Vagina (tissue), 2 donors: Measurements from ENCODE around the gene RNU6-7. TPM values are rescaled to one million over a fixed set of nuclear protein-coding genes. Genes with fewer than 3 reads are reported as not detected.

ENCODE experiments used
- DNase-seq, 2 donors: peaks; one replicate each; pipeline ENCODE4 v3.0.0-alpha.2; 2017; ENCODE audit errors: extremely low spot score in 2 of 2
- H3K27ac ChIP-seq: fragments of 200-600 bp; sonication (generic); one replicate; pipeline ENCODE4 v1.5.1; 2019
- H3K27me3 ChIP-seq: fragments of 200-600 bp; sonication (generic); one replicate; pipeline ENCODE4 v1.5.1; 2019
- H3K36me3 ChIP-seq, 2 donors: fragments of 200-600 bp; sonication (generic); one replicate each; pipeline ENCODE4 v1.5.1; 2017 to 2019
- H3K4me1 ChIP-seq: fragments of 200-600 bp; sonication (generic); one replicate; pipeline ENCODE4 v1.5.1; 2019
- H3K4me3 ChIP-seq, 2 donors: fragments of 200-600 bp; sonication (generic); 1 replicate in 1 of 2; 2 replicates in 1 of 2; pipeline ENCODE4 v1.5.1; 2016 to 2019
- H3K9me3 ChIP-seq: fragments of 200-600 bp; sonication (generic); one replicate; pipeline ENCODE4 v1.5.1; 2019
- CTCF ChIP-seq, 3 experiments: fragments of 450-650 bp in 2 of 3; fragments of 200-600 bp in 1 of 3; sonication (generic) in 1 of 3; IDR thresholded peaks; one replicate each; pipeline ENCODE4 v1.5.1; 2017 to 2019; ENCODE audit warnings: antibody characterized with exemption in 3 of 3, mild to moderate bottlenecking in 2 of 3, moderate library complexity in 2 of 3
- POLR2A ChIP-seq, 2 donors: fragments of 450-650 bp; IDR thresholded peaks; one replicate each; pipeline ENCODE4 v1.6.1; 2017; ENCODE audit warnings: antibody characterized with exemption in 2 of 2, mild to moderate bottlenecking in 2 of 2, moderate library complexity in 2 of 2
- POLR2AphosphoS5 ChIP-seq, 2 donors: sonication (generic); formaldehyde crosslinking; IDR thresholded peaks; one replicate each; pipeline ENCODE4 v1.9.0; 2017; ENCODE audit warnings: antibody characterized with exemption in 2 of 2, mild to moderate bottlenecking in 2 of 2, low read depth in 1 of 2; ENCODE audit not compliant: insufficient read depth in 1 of 2
- intact Hi-C: fragments of 100-400 bp; cut with DNase I; formaldehyde crosslinking; loops from one replicate; pipeline ENCODE4 v1.15.1; 2023
- total RNA-seq: library from RNA; depleted of rRNA; stranded (reverse); fragments of >200 nt; gene quantifications from one replicate; pipeline ENCODE4 v1.2.3, GENCODE V29; 2016

RNU6-7 gene
- total RNA-seq, 1 donor from 2014 or later, result not detected

GRCh38 chr14:32233260-32233659 is 31.4 kb downstream of the RNU6-7 start:
- H3K9me3 ChIP-seq, result no peaks in the 10 kb centered on the region
- H3K27me3 ChIP-seq, result no peaks in the 10 kb centered on the region
- intact Hi-C loops, result no loop called here
- TF ChIP-seq CTCF (IDR thresholded peaks at IDR 0.05) (no peak), POLR2AphosphoS5 (IDR thresholded peaks at IDR 0.05; ENCODE audit: insufficient read depth in 1 of 2, low read depth in 1 of 2) (no peak), POLR2A (IDR thresholded peaks at IDR 0.05) (no peak)
- no peak for DNase-seq
- H3K4me1 ChIP-seq, result no peaks in the 10 kb centered on the region
- no peaks in the 10 kb centered on the region for H3K36me3 ChIP-seq
- H3K27ac ChIP-seq, result no peak overlapping the region
- H3K4me3 ChIP-seq, result no peak overlapping the region

GRCh38 chr14:32244404-32244803 is 42.6 kb downstream of the RNU6-7 start:
- no peak for DNase-seq
- H3K36me3 ChIP-seq, result no peaks in the 10 kb centered on the region
- intact Hi-C loops, result no loop called here
- H3K4me1 ChIP-seq, result no peaks in the 10 kb centered on the region
- H3K27ac ChIP-seq, result no peak overlapping the region
- H3K4me3 ChIP-seq, result no peak overlapping the region
- H3K27me3 ChIP-seq, result no peaks in the 10 kb centered on the region
- TF ChIP-seq POLR2AphosphoS5 (IDR thresholded peaks at IDR 0.05; ENCODE audit: insufficient read depth in 1 of 2, low read depth in 1 of 2) (no peak), POLR2A (IDR thresholded peaks at IDR 0.05) (no peak), CTCF (IDR thresholded peaks at IDR 0.05) (no peak)
- no peaks in the 10 kb centered on the region for H3K9me3 ChIP-seq

- Histone ChIP-seq H3K27me3 (no peaks in the 10 kb centered on the region), H3K4me1 (no peaks in the 10 kb centered on the region), H3K4me3 (no peak overlapping the region), H3K9me3 (no peaks in the 10 kb centered on the region), H3K36me3 (no peaks in the 10 kb centered on the region), H3K27ac (no peak overlapping the region)
- TF ChIP-seq POLR2AphosphoS5 (IDR thresholded peaks at IDR 0.05; ENCODE audit: insufficient read depth in 1 of 2, low read depth in 1 of 2) (no peak), POLR2A (IDR thresholded peaks at IDR 0.05) (no peak), CTCF (IDR thresholded peaks at IDR 0.05) (no peak)
- intact Hi-C loops, result no loop called here
- DNase-seq, result no peak
These were observed 44.9 kb downstream of the RNU6-7 start for GRCh38 chr14:32246751-32247150.

GRCh38 chr14:32249371-32249770 is 47.5 kb downstream of the RNU6-7 start:
- Histone ChIP-seq H3K4me1 (no peaks in the 10 kb centered on the region), H3K9me3 (no peaks in the 10 kb centered on the region), H3K36me3 (no peaks in the 10 kb centered on the region), H3K27ac (no peak overlapping the region), H3K4me3 (no peak overlapping the region), H3K27me3 (no peaks in the 10 kb centered on the region)
- DNase-seq, result no peak
- TF ChIP-seq POLR2AphosphoS5 (IDR thresholded peaks at IDR 0.05; ENCODE audit: insufficient read depth in 1 of 2, low read depth in 1 of 2) (no peak), POLR2A (IDR thresholded peaks at IDR 0.05) (no peak), CTCF (IDR thresholded peaks at IDR 0.05) (no peak)
- intact Hi-C loops, result no loop called here

GRCh38 chr14:32249780-32250179 is 47.9 kb downstream of the RNU6-7 start:
- no peak overlapping the region for H3K4me3 ChIP-seq
- no peaks in the 10 kb centered on the region for H3K9me3 ChIP-seq
- no peaks in the 10 kb centered on the region for H3K27me3 ChIP-seq
- H3K4me1 ChIP-seq, result no peaks in the 10 kb centered on the region
- no peak overlapping the region for H3K27ac ChIP-seq
- TF ChIP-seq POLR2A (IDR thresholded peaks at IDR 0.05) (no peak), CTCF (IDR thresholded peaks at IDR 0.05) (no peak), POLR2AphosphoS5 (IDR thresholded peaks at IDR 0.05; ENCODE audit: insufficient read depth in 1 of 2, low read depth in 1 of 2) (no peak)
- no peak for DNase-seq
- intact Hi-C loops, result loop anchor here (5.0 to 10.0 kb wide), 4 partner anchors 225 to 737 kb away; no protein-coding TSS in a partner anchor
- H3K36me3 ChIP-seq, result no peaks in the 10 kb centered on the region
